SH-SY5Y (cell line): Measurements from ENCODE around the gene RNF4.

Source experiments
- GATA2 ChIP-seq: IDR thresholded peaks from 2 replicates; pipeline ENCODE4 v1.6.1; 2011; ENCODE audit warnings: mild to moderate bottlenecking, low read depth, low read length
- GATA3 ChIP-seq: IDR thresholded peaks from 2 replicates; pipeline ENCODE4 v1.6.1; 2011; ENCODE audit warnings: low read depth, mild to moderate bottlenecking, low read length, moderate library complexity

DNA sequence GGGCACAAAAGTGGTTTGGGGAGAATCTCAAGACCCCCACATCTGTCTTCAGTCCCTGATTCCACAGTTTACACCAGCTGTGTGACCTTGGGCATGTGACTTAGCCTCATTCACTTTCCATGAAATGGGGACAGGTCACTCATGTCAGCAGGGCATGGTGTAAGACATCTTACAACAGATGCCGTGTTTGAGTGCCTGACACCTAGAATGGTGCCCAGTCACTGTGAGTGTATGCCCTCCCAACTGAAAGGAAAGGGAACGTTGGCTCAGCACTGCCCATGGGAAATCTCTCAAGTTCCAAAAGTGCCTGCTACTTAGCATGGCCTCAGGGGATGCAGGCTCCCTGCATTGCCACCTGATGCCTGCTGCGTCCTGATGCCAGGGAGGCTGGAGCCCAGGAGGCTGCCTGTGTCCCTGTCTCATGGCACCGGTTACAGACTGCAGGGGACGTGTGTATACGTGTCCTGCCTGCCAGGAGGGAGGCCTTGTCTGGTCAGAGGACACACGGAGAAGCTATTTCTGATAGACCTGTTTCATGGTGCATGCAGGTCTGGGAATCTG is 32.2 kb downstream of the RNF4 start:
- TF ChIP-seq GATA2 = no peak
- no peak for TF ChIP-seq GATA3
